DND-41 (cell line): ENCODE data around the gene ISG20L2.

Experiments used
- ATAC-seq: fragments of 200-7000 bp; cut with Tn5 transposase; 3 replicates; pipeline ENCODE4 v1.9.1; 2021; ENCODE audit warnings: low read depth; ENCODE audit not compliant: insufficient read depth
- DNase-seq: peaks from one replicate; pipeline ENCODE4 v3.0.0-alpha.2; 2020
- H2AFZ ChIP-seq: 2 replicates; pipeline ENCODE4 v1.6.0; 2012; ENCODE audit warnings: low read depth, low read length
- H3K27ac ChIP-seq: 2 replicates; pipeline ENCODE4 v1.5.1; 2012; ENCODE audit warnings: low read length, inconsistent platforms
- H3K27me3 ChIP-seq: fragments of 200-600 bp; sonication (generic); 2 replicates; pipeline ENCODE4 v1.6.0; 2012; ENCODE audit warnings: low read length, mild to moderate bottlenecking, inconsistent platforms; ENCODE audit not compliant: insufficient read depth, poor library complexity
- H3K36me3 ChIP-seq: 2 replicates; pipeline ENCODE4 v1.5.1; 2012; ENCODE audit warnings: low read length, inconsistent platforms; ENCODE audit not compliant: insufficient read depth
- H3K4me1 ChIP-seq: 2 replicates; pipeline ENCODE4 v1.5.1; 2012; ENCODE audit warnings: mild to moderate bottlenecking, low read length; ENCODE audit not compliant: insufficient read depth
- H3K4me2 ChIP-seq: 2 replicates; pipeline ENCODE4 v1.6.0; 2012; ENCODE audit warnings: mild to moderate bottlenecking, moderate library complexity, low read length, inconsistent platforms; ENCODE audit not compliant: insufficient read depth
- H3K4me3 ChIP-seq, 2 experiments: fragments of 200-600 bp in 1 of 2; shearing (Covaris generic) in 1 of 2; 2 replicates each; pipeline ENCODE4 v1.5.1; 2012 to 2016; ENCODE audit warnings: inconsistent platforms in 2 of 2, low read length in 2 of 2, mild to moderate bottlenecking in 2 of 2, low read depth in 1 of 2, moderate library complexity in 1 of 2
- H3K79me2 ChIP-seq: 2 replicates; pipeline ENCODE4 v1.6.0; 2012; ENCODE audit warnings: low read length, inconsistent platforms; ENCODE audit not compliant: insufficient read depth
- H3K9ac ChIP-seq: 2 replicates; pipeline ENCODE4 v1.6.0; 2012; ENCODE audit warnings: low read depth, mild to moderate bottlenecking, inconsistent platforms, low read length, moderate library complexity
- H3K9me3 ChIP-seq: 2 replicates; pipeline ENCODE4 v1.5.1; 2012; ENCODE audit warnings: low read length, moderate library complexity, mild to moderate bottlenecking, inconsistent platforms; ENCODE audit not compliant: insufficient read depth, severe bottlenecking
- H4K20me1 ChIP-seq: 2 replicates; pipeline ENCODE4 v1.6.0; 2012; ENCODE audit warnings: low read length; ENCODE audit not compliant: insufficient read depth
- EZH2 ChIP-seq: IDR thresholded peaks from 3 replicates; pipeline ENCODE4 v1.6.1; 2012; ENCODE audit warnings: borderline replicate concordance, low read depth, mild to moderate bottlenecking, moderate library complexity, low read length, inconsistent platforms; ENCODE audit not compliant: severe bottlenecking
- TF ChIP-seq, protein P1 (sequence below): IDR thresholded peaks from 2 replicates; pipeline ENCODE4 v1.5.1; 2012; ENCODE audit warnings: borderline replicate concordance, low read length, moderate library complexity, mild to moderate bottlenecking; ENCODE audit not compliant: poor library complexity, severe bottlenecking; ENCODE audit errors: extremely low read depth

The ISG20L2 gene

DNA sequence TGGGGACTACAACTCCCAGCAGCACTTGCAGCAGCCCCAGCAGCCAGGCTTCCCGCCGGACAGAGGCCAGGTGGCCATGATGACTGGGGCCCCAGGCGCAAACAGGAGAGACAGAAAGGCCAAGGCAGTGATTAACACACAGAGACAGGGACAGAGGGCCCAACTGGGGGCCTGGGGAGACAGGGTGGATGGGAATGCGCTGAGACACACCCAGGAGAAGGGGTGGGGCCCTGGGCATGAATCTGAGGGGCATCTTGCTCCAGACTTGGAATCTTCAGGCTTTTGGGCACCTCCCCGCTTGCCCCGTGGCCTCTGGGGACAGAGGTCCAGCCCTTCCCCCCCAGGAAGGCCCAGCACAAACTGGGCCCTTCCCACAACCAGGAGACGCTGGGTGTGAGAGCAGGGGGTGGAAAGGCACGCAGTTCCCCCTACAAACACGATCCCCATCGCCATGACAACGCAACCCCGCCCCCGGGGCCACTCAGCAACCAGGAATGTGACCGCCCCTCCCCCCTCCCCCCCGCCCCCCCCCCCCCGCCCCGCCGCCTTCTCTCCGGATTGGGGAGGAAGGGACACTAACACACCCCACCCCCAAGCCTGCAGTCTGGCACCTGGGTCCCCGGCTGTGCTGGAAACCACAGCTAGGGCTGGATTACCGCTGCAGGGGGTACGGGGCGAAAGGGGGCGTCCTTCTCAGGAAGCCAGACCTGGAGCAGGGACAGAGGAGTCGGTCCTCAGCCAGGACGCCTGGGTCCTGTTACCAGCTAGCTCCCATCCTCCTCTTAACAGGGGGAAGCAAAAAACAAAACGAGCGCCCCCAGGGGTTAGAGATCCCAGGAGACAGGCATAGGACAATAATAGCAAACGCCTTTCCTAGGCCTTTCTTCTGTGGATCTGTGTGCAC is 18.4 kb upstream of the ISG20L2 start:
- ATAC-seq (peak; percentile 42), DNase-seq (peak; percentile 79)
- TF ChIP-seq, protein P1, sequence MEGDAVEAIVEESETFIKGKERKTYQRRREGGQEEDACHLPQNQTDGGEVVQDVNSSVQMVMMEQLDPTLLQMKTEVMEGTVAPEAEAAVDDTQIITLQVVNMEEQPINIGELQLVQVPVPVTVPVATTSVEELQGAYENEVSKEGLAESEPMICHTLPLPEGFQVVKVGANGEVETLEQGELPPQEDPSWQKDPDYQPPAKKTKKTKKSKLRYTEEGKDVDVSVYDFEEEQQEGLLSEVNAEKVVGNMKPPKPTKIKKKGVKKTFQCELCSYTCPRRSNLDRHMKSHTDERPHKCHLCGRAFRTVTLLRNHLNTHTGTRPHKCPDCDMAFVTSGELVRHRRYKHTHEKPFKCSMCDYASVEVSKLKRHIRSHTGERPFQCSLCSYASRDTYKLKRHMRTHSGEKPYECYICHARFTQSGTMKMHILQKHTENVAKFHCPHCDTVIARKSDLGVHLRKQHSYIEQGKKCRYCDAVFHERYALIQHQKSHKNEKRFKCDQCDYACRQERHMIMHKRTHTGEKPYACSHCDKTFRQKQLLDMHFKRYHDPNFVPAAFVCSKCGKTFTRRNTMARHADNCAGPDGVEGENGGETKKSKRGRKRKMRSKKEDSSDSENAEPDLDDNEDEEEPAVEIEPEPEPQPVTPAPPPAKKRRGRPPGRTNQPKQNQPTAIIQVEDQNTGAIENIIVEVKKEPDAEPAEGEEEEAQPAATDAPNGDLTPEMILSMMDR, result no peak
- TF ChIP-seq EZH2, result no peak
- H4K20me1 ChIP-seq, result peaks cover 56% of the 10 kb centered on the region
- H2AFZ ChIP-seq, result no peak overlapping the region
- H3K27ac ChIP-seq, result peak overlapping the region; percentile 93
- H3K4me1 ChIP-seq, result peaks cover 58% of the 10 kb centered on the region
- H3K27me3 ChIP-seq, result no peaks in the 10 kb centered on the region
- H3K4me3 ChIP-seq, result peak overlapping the region in 1 of 2 experiments; percentile 89; a peak in 2 of 4 replicates
- H3K9me3 ChIP-seq, result no peaks in the 10 kb centered on the region
- peak overlapping the region; percentile 97 for H3K9ac ChIP-seq
- H3K36me3 ChIP-seq, result peaks cover 67% of the 10 kb centered on the region
- peak overlapping the region; percentile 92 for H3K4me2 ChIP-seq
- peaks cover 79% of the 10 kb centered on the region for H3K79me2 ChIP-seq

DNA sequence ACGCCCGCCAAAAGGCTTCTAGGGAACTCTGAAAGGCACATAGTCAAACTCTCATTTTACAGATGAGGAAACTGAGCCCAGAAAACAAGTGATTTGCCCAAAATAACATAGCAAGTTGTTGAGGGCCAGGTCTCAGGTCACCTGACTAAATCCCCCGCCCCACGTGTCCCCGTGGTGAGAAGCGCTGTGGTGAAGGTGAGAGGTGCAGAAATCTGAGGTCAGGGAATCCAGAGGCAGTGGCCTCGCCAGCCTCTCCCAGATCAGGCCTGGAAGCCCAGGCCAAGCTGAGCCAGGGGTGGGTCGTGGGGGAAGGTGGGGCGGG is 17.8 kb upstream of the ISG20L2 start:
- Histone ChIP-seq H4K20me1 (peaks cover 56% of the 10 kb centered on the region), H3K27ac (no peak overlapping the region), H3K4me2 (peak overlapping the region; percentile 34; the same call in 1 of the 2 replicates), H3K79me2 (peaks cover 75% of the 10 kb centered on the region), H3K4me1 (peaks cover 64% of the 10 kb centered on the region), H3K36me3 (peaks cover 73% of the 10 kb centered on the region), H3K4me3 (no peak overlapping the region), H3K9me3 (no peaks in the 10 kb centered on the region), H2AFZ (no peak overlapping the region), H3K9ac (no peak overlapping the region), H3K27me3 (no peaks in the 10 kb centered on the region)
- DNase-seq (no peak), ATAC-seq (no peak)
- TF ChIP-seq, protein P1, result no peak
- TF ChIP-seq EZH2, result no peak

DNA sequence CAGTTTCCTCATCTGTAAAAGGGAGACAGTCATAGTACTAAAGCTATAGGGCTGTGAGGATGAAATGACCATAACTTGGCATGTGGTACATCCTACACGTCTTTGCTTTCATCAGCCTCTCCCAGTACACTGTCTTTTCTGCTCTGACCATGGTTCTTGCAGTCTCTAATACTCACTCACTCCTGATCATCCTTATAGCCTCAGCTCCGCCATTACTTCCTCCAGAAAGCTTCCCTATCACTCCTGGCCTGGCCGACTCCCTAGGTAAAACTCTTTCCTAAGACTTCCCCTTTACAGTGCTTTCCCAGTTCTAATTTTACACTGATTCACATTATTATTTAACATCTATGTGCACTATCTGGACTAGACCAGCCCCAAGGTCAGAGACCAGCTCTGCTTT is 17.3 kb upstream of the ISG20L2 start:
- Histone ChIP-seq H3K27me3 (no peaks in the 10 kb centered on the region), H3K9ac (no peak overlapping the region), H3K79me2 (peaks cover 70% of the 10 kb centered on the region), H3K4me1 (peaks cover 66% of the 10 kb centered on the region), H3K4me3 (no peak overlapping the region), H2AFZ (no peak overlapping the region), H3K27ac (no peak overlapping the region), H3K9me3 (no peaks in the 10 kb centered on the region), H3K36me3 (peaks cover 73% of the 10 kb centered on the region), H4K20me1 (peaks cover 56% of the 10 kb centered on the region), H3K4me2 (peak overlapping the region; percentile 34; the same call in 1 of the 2 replicates)
- DNase-seq (no peak), ATAC-seq (no peak)
- TF ChIP-seq, protein P1, result no peak
- no peak for TF ChIP-seq EZH2
